22Rv1 (cell line): ENCODE measurements around the gene SNAI1.

ENCODE experiments used
- ZFX ChIP-seq: fragments of 450-650 bp; IDR thresholded peaks from 2 replicates; pipeline ENCODE4 v1.6.1; 2017; ENCODE audit warnings: antibody characterized with exemption, borderline replicate concordance
- TF ChIP-seq, protein P1 (sequence below): fragments of 450-650 bp; IDR thresholded peaks from 2 replicates; pipeline ENCODE4 v1.5.1; 2017; ENCODE audit warnings: mild to moderate bottlenecking

DNA sequence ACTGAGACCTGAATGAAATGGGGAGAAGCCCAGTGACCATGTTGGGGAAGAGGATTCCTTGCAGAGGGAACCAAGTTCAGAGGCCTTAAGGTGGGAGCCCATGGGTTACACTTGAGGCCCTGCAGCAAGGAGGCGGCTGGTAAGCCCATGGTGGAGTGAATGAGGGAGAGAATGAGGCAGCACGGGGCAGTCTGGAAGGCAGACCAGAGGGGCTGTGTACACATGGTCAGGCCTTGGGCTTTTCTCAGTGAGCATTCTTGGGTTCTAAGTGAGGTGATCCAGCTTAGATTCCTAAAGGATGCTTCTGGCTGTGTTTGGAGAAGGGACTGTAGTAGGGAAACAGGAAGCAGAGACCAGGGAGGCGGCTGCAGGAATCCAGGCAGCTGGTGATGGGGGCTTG lies 27.6 kb upstream of the SNAI1 start:
- TF ChIP-seq, protein P1, sequence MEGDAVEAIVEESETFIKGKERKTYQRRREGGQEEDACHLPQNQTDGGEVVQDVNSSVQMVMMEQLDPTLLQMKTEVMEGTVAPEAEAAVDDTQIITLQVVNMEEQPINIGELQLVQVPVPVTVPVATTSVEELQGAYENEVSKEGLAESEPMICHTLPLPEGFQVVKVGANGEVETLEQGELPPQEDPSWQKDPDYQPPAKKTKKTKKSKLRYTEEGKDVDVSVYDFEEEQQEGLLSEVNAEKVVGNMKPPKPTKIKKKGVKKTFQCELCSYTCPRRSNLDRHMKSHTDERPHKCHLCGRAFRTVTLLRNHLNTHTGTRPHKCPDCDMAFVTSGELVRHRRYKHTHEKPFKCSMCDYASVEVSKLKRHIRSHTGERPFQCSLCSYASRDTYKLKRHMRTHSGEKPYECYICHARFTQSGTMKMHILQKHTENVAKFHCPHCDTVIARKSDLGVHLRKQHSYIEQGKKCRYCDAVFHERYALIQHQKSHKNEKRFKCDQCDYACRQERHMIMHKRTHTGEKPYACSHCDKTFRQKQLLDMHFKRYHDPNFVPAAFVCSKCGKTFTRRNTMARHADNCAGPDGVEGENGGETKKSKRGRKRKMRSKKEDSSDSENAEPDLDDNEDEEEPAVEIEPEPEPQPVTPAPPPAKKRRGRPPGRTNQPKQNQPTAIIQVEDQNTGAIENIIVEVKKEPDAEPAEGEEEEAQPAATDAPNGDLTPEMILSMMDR, result no peak
- TF ChIP-seq ZFX, result no peak
